GM13976 (cell line): Measurements from ENCODE around the gene ACTL10.

Experiments used
- DNase-seq: peaks from one replicate; pipeline ENCODE4 v3.0.0; 2012; ENCODE audit warnings: low spot score
- CTCF ChIP-seq: IDR thresholded peaks from 2 replicates; pipeline ENCODE4 v1.5.1; 2012; ENCODE audit warnings: borderline replicate concordance, mild to moderate bottlenecking; ENCODE audit not compliant: insufficient read depth; ENCODE audit errors: extremely low read depth, missing control alignments, control extremely low read depth
- in situ Hi-C: fragments of 300-500 bp; cut with MboI; formaldehyde crosslinking; loops from one replicate; pipeline ENCODE4 v1.12.0; 2022; ENCODE audit warnings: low sequenced_read_pairs, mixed read lengths, inconsistent platforms; ENCODE audit not compliant: unreplicated experiment

The ACTL10 gene

GRCh38 chr20:33668466-33669155 lies 1.9 kb downstream of the ACTL10 start:
- in situ Hi-C loops = loop anchor here (10.0 kb wide), 1 partner anchor 214 kb away; no protein-coding TSS in a partner anchor
- no peak for DNase-seq
- no peak for TF ChIP-seq CTCF

GRCh38 chr20:33669224-33669623 lies 2.5 kb downstream of the ACTL10 start:
- no peak for DNase-seq
- no peak for TF ChIP-seq CTCF
- in situ Hi-C loops = loop anchor here (10.0 kb wide), 1 partner anchor 214 kb away; no protein-coding TSS in a partner anchor

GRCh38 chr20:33669873-33670640 lies 3.3 kb downstream of the ACTL10 start:
- TF ChIP-seq CTCF = no peak
- no peak for DNase-seq
- in situ Hi-C loops = loop anchor here (10.0 kb wide), 1 partner anchor 215 kb away; no protein-coding TSS in a partner anchor

GRCh38 chr20:33670715-33671499 lies 4.2 kb downstream of the ACTL10 start:
- DNase-seq = no peak
- no peak for TF ChIP-seq CTCF
- in situ Hi-C loops = no loop called here

GRCh38 chr20:33671573-33672288 lies 5.0 kb downstream of the ACTL10 start:
- DNase-seq = no peak
- TF ChIP-seq CTCF = no peak
- in situ Hi-C loops = no loop called here

GRCh38 chr20:33672426-33673113 lies 5.8 kb downstream of the ACTL10 start:
- no peak for TF ChIP-seq CTCF
- DNase-seq = no peak
- in situ Hi-C loops = no loop called here
